GM18870 (cell line): Measurements from ENCODE around the gene MIER2.

Source experiments
- ATAC-seq: cut with Tn5 transposase; IDR thresholded peaks from one replicate; pipeline ENCODE4 v1.9.1; 2021; ENCODE audit warnings: moderate library complexity; ENCODE audit not compliant: unreplicated experiment

Gene MIER2

GRCh38 chr19:379796-380195 is 35.2 kb upstream of the MIER2 start:
- no peak for ATAC-seq

GRCh38 chr19:378706-379105 is 34.1 kb upstream of the MIER2 start:
- ATAC-seq = no peak

GRCh38 chr19:377801-378581 is 33.4 kb upstream of the MIER2 start:
- no peak for ATAC-seq

- ATAC-seq = no peak
Measured at GRCh38 chr19:376111-376470, 31.5 kb upstream of the MIER2 start.

- ATAC-seq = no peak
Measured at GRCh38 chr19:375395-376110, 31.0 kb upstream of the MIER2 start.

- ATAC-seq = no peak
Measured at GRCh38 chr19:374886-375235, 30.3 kb upstream of the MIER2 start.

GRCh38 chr19:374183-374885 is 29.7 kb upstream of the MIER2 start:
- no peak for ATAC-seq

GRCh38 chr19:373391-374182 is 29.0 kb upstream of the MIER2 start:
- ATAC-seq = no peak

- no peak for ATAC-seq
Measured at GRCh38 chr19:372306-372890, 27.8 kb upstream of the MIER2 start.

- no peak for ATAC-seq
Measured at GRCh38 chr19:371501-372168, 27.0 kb upstream of the MIER2 start.

GRCh38 chr19:370641-371330 is 26.2 kb upstream of the MIER2 start:
- ATAC-seq = no peak

- ATAC-seq = no peak
Measured at GRCh38 chr19:369876-370275, 25.3 kb upstream of the MIER2 start.

GRCh38 chr19:369256-369655 is 24.7 kb upstream of the MIER2 start:
- no peak for ATAC-seq

GRCh38 chr19:368630-369024 is 24.0 kb upstream of the MIER2 start:
- ATAC-seq = no peak

GRCh38 chr19:367963-368629 is 23.5 kb upstream of the MIER2 start:
- ATAC-seq = no peak

GRCh38 chr19:367561-367960 is 23.0 kb upstream of the MIER2 start:
- ATAC-seq = no peak

- ATAC-seq = no peak
Measured at GRCh38 chr19:366951-367350, 22.4 kb upstream of the MIER2 start.

GRCh38 chr19:366205-366783 is 21.7 kb upstream of the MIER2 start:
- ATAC-seq = no peak
